WTC11 (cell line): ENCODE measurements around the gene PLK3. TPM values are rescaled to one million over a fixed set of nuclear protein-coding genes. Genes with fewer than 3 reads are reported as not detected.

ENCODE experiments used
- ELF4 ChIP-seq: sonication (generic); formaldehyde crosslinking; IDR thresholded peaks from 2 replicates; pipeline ENCODE4 v1.8.1; 2022; ENCODE audit warnings: low read depth, mild to moderate bottlenecking, moderate library complexity, missing genetic modification reagents
- ETV6 ChIP-seq: sonication (generic); formaldehyde crosslinking; IDR thresholded peaks from 2 replicates; pipeline ENCODE4 v1.8.1; 2022; ENCODE audit warnings: mild to moderate bottlenecking, missing genetic modification reagents
- FOXP1 ChIP-seq: sonication (generic); formaldehyde crosslinking; IDR thresholded peaks from 2 replicates; pipeline ENCODE4 v1.8.0; 2022; ENCODE audit warnings: missing genetic modification reagents, mild to moderate bottlenecking, moderate library complexity, borderline replicate concordance
- GRHL2 ChIP-seq: fragments of 250-450 bp; sonication (Bioruptor Pico); IDR thresholded peaks from 2 replicates; pipeline ENCODE4 v1.8.0; 2022; ENCODE audit warnings: mild to moderate bottlenecking, moderate library complexity; ENCODE audit not compliant: insufficient replicate concordance, severe bottlenecking
- KAT7 ChIP-seq: sonication (generic); formaldehyde crosslinking; IDR thresholded peaks from 2 replicates; pipeline ENCODE4 v1.8.1; 2023; ENCODE audit warnings: missing genetic modification reagents, mild to moderate bottlenecking, borderline replicate concordance
- MXD4 ChIP-seq: fragments of 250-450 bp; sonication (Bioruptor Pico); IDR thresholded peaks from 2 replicates; pipeline ENCODE4 v1.8.0; 2021; ENCODE audit warnings: mild to moderate bottlenecking, moderate library complexity, borderline replicate concordance
- PRRX2 ChIP-seq: fragments of 250-450 bp; sonication (Bioruptor Pico); IDR thresholded peaks from 2 replicates; pipeline ENCODE4 v1.8.0; 2021; ENCODE audit warnings: mild to moderate bottlenecking
- RORB ChIP-seq: fragments of 250-450 bp; sonication (Bioruptor Pico); IDR thresholded peaks from 2 replicates; pipeline ENCODE4 v1.9.0; 2021; ENCODE audit warnings: mild to moderate bottlenecking
- SP1 ChIP-seq: sonication (generic); formaldehyde crosslinking; conservative IDR thresholded peaks from 2 replicates; pipeline ENCODE4 v1.8.1; 2022; ENCODE audit warnings: missing genetic modification reagents
- total RNA-seq: library from RNA; stranded (reverse); gene quantifications from 3 replicates; pipeline ENCODE4 v1.2.3, GENCODE V29; 2021
- TF ChIP-seq, protein P1 (sequence below): sonication (generic); formaldehyde crosslinking; IDR thresholded peaks from 2 replicates; pipeline ENCODE4 v1.8.1; 2023; ENCODE audit warnings: mild to moderate bottlenecking, missing genetic modification reagents, borderline replicate concordance
- TF ChIP-seq, protein P2 (sequence below): sonication (generic); formaldehyde crosslinking; IDR thresholded peaks from 2 replicates; pipeline ENCODE4 v1.8.1; 2023; ENCODE audit warnings: mild to moderate bottlenecking, missing genetic modification reagents
- TF ChIP-seq, protein P3 (sequence below): sonication (generic); formaldehyde crosslinking; conservative IDR thresholded peaks from 2 replicates; pipeline ENCODE4 v1.8.1; 2023; ENCODE audit warnings: mild to moderate bottlenecking, low read depth, missing genetic modification reagents, moderate library complexity
- TF ChIP-seq, protein P4 (sequence below): sonication (generic); formaldehyde crosslinking; IDR thresholded peaks from 2 replicates; pipeline ENCODE4 v1.8.0; 2023; ENCODE audit warnings: missing genetic modification reagents, mild to moderate bottlenecking, borderline replicate concordance
- TF ChIP-seq, protein P5 (sequence below): sonication (generic); formaldehyde crosslinking; IDR thresholded peaks from 2 replicates; pipeline ENCODE4 v1.8.0; 2022; ENCODE audit warnings: mild to moderate bottlenecking, missing genetic modification reagents
- TF ChIP-seq, protein P6 (sequence below): sonication (generic); formaldehyde crosslinking; IDR thresholded peaks from 2 replicates; pipeline ENCODE4 v1.8.0; 2023; ENCODE audit warnings: mild to moderate bottlenecking, missing genetic modification reagents

PLK3 gene
- total RNA-seq, 1 experiment from 2014 or later: 16.4 TPM

DNA sequence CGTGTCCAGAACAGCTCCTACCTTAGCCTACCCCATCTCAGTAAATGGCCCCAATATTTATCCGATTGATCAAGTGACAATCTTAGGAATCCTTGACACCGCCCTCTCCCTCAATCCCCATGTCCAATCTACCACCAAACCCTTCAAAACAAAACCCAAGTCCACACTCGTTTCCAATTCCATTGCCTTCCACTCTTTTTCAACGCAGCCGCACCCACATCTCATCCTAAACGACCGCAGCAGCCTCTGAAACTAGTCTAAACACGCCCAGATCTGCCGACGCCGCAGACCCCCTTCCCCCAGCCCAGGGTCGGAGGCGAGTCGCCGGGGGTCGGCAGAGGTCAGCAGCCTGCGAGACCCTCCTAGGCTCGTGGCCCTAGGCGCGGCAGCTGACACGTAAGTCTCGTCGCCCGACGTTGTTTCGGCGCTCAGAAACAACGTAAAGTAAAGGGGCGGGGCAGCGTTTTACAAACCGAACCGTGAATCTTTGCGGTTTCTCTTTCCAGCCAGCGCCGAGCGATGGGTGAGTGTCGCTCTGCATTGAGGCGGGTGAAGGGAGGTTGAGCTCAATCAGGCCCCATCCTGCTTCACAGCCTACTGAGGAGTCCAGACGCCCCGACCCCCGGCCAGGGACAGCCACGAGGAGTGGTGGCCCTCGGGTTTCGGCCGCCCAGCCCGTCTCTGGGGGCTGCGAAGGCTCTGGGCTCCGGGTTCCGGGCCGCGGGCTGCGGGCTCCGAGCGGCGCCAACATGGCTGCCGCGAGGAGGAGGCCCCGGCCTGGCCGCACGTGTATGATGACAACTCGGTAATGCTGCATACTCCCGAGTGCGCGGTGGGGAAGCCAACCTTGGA is 24.9 kb upstream of the PLK3 start, which contains the start of gene RPS8 (continued):
- TF ChIP-seq, protein P1, sequence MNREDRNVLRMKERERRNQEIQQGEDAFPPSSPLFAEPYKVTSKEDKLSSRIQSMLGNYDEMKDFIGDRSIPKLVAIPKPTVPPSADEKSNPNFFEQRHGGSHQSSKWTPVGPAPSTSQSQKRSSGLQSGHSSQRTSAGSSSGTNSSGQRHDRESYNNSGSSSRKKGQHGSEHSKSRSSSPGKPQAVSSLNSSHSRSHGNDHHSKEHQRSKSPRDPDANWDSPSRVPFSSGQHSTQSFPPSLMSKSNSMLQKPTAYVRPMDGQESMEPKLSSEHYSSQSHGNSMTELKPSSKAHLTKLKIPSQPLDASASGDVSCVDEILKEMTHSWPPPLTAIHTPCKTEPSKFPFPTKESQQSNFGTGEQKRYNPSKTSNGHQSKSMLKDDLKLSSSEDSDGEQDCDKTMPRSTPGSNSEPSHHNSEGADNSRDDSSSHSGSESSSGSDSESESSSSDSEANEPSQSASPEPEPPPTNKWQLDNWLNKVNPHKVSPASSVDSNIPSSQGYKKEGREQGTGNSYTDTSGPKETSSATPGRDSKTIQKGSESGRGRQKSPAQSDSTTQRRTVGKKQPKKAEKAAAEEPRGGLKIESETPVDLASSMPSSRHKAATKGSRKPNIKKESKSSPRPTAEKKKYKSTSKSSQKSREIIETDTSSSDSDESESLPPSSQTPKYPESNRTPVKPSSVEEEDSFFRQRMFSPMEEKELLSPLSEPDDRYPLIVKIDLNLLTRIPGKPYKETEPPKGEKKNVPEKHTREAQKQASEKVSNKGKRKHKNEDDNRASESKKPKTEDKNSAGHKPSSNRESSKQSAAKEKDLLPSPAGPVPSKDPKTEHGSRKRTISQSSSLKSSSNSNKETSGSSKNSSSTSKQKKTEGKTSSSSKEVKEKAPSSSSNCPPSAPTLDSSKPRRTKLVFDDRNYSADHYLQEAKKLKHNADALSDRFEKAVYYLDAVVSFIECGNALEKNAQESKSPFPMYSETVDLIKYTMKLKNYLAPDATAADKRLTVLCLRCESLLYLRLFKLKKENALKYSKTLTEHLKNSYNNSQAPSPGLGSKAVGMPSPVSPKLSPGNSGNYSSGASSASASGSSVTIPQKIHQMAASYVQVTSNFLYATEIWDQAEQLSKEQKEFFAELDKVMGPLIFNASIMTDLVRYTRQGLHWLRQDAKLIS (CRISPR knock-in tag): no peak
- TF ChIP-seq, protein P2, sequence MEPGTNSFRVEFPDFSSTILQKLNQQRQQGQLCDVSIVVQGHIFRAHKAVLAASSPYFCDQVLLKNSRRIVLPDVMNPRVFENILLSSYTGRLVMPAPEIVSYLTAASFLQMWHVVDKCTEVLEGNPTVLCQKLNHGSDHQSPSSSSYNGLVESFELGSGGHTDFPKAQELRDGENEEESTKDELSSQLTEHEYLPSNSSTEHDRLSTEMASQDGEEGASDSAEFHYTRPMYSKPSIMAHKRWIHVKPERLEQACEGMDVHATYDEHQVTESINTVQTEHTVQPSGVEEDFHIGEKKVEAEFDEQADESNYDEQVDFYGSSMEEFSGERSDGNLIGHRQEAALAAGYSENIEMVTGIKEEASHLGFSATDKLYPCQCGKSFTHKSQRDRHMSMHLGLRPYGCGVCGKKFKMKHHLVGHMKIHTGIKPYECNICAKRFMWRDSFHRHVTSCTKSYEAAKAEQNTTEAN (CRISPR knock-in tag): no peak
- TF ChIP-seq KAT7 (CRISPR knock-in tag) (peak; percentile 89), MXD4 (CRISPR knock-in tag) (no peak), FOXP1 (peak; percentile 22), ETV6 (CRISPR knock-in tag) (peak; percentile 63), RORB (CRISPR knock-in tag) (no peak), PRRX2 (CRISPR knock-in tag) (no peak), GRHL2 (CRISPR knock-in tag) (no peak), SP1 (CRISPR knock-in tag) (peak; percentile 98), ELF4 (CRISPR knock-in tag) (no peak; the same call in 1 of the 2 replicates)
- TF ChIP-seq, protein P3, sequence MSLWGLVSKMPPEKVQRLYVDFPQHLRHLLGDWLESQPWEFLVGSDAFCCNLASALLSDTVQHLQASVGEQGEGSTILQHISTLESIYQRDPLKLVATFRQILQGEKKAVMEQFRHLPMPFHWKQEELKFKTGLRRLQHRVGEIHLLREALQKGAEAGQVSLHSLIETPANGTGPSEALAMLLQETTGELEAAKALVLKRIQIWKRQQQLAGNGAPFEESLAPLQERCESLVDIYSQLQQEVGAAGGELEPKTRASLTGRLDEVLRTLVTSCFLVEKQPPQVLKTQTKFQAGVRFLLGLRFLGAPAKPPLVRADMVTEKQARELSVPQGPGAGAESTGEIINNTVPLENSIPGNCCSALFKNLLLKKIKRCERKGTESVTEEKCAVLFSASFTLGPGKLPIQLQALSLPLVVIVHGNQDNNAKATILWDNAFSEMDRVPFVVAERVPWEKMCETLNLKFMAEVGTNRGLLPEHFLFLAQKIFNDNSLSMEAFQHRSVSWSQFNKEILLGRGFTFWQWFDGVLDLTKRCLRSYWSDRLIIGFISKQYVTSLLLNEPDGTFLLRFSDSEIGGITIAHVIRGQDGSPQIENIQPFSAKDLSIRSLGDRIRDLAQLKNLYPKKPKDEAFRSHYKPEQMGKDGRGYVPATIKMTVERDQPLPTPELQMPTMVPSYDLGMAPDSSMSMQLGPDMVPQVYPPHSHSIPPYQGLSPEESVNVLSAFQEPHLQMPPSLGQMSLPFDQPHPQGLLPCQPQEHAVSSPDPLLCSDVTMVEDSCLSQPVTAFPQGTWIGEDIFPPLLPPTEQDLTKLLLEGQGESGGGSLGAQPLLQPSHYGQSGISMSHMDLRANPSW (CRISPR knock-in tag): no peak
- TF ChIP-seq, protein P4, sequence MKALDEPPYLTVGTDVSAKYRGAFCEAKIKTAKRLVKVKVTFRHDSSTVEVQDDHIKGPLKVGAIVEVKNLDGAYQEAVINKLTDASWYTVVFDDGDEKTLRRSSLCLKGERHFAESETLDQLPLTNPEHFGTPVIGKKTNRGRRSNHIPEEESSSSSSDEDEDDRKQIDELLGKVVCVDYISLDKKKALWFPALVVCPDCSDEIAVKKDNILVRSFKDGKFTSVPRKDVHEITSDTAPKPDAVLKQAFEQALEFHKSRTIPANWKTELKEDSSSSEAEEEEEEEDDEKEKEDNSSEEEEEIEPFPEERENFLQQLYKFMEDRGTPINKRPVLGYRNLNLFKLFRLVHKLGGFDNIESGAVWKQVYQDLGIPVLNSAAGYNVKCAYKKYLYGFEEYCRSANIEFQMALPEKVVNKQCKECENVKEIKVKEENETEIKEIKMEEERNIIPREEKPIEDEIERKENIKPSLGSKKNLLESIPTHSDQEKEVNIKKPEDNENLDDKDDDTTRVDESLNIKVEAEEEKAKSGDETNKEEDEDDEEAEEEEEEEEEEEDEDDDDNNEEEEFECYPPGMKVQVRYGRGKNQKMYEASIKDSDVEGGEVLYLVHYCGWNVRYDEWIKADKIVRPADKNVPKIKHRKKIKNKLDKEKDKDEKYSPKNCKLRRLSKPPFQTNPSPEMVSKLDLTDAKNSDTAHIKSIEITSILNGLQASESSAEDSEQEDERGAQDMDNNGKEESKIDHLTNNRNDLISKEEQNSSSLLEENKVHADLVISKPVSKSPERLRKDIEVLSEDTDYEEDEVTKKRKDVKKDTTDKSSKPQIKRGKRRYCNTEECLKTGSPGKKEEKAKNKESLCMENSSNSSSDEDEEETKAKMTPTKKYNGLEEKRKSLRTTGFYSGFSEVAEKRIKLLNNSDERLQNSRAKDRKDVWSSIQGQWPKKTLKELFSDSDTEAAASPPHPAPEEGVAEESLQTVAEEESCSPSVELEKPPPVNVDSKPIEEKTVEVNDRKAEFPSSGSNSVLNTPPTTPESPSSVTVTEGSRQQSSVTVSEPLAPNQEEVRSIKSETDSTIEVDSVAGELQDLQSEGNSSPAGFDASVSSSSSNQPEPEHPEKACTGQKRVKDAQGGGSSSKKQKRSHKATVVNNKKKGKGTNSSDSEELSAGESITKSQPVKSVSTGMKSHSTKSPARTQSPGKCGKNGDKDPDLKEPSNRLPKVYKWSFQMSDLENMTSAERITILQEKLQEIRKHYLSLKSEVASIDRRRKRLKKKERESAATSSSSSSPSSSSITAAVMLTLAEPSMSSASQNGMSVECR: peak; percentile 79; the same call in 1 of the 2 replicates
- TF ChIP-seq, protein P5, sequence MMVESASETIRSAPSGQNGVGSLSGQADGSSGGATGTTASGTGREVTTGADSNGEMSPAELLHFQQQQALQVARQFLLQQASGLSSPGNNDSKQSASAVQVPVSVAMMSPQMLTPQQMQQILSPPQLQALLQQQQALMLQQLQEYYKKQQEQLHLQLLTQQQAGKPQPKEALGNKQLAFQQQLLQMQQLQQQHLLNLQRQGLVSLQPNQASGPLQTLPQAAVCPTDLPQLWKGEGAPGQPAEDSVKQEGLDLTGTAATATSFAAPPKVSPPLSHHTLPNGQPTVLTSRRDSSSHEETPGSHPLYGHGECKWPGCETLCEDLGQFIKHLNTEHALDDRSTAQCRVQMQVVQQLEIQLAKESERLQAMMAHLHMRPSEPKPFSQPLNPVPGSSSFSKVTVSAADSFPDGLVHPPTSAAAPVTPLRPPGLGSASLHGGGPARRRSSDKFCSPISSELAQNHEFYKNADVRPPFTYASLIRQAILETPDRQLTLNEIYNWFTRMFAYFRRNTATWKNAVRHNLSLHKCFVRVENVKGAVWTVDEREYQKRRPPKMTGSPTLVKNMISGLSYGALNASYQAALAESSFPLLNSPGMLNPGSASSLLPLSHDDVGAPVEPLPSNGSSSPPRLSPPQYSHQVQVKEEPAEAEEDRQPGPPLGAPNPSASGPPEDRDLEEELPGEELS (CRISPR knock-in tag): peak; percentile 13; the same call in 1 of the 2 replicates
- TF ChIP-seq, protein P6, sequence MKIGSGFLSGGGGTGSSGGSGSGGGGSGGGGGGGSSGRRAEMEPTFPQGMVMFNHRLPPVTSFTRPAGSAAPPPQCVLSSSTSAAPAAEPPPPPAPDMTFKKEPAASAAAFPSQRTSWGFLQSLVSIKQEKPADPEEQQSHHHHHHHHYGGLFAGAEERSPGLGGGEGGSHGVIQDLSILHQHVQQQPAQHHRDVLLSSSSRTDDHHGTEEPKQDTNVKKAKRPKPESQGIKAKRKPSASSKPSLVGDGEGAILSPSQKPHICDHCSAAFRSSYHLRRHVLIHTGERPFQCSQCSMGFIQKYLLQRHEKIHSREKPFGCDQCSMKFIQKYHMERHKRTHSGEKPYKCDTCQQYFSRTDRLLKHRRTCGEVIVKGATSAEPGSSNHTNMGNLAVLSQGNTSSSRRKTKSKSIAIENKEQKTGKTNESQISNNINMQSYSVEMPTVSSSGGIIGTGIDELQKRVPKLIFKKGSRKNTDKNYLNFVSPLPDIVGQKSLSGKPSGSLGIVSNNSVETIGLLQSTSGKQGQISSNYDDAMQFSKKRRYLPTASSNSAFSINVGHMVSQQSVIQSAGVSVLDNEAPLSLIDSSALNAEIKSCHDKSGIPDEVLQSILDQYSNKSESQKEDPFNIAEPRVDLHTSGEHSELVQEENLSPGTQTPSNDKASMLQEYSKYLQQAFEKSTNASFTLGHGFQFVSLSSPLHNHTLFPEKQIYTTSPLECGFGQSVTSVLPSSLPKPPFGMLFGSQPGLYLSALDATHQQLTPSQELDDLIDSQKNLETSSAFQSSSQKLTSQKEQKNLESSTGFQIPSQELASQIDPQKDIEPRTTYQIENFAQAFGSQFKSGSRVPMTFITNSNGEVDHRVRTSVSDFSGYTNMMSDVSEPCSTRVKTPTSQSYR (CRISPR knock-in tag): peak; percentile 31; the same call in 1 of the 2 replicates
